Epidermal melanocyte (primary cell): ENCODE results near the gene SRSF11.
"Not testable (repeated sequence)": the region's sequence is repeated elsewhere in the genome, so short reads cannot be mapped to it uniquely, and the experiment has no call there.

Experiments used
- DNase-seq: peaks from one replicate; pipeline ENCODE4 v3.0.0; 2011; ENCODE audit warnings: low spot score; ENCODE audit not compliant: insufficient read length

SRSF11 gene

GRCh38 chr1:70221238-70222121, at the start of gene SRSF11:
Gene SRSF11, plus strand, starts transcription at chr1:70221380. Its CDS starts 257 bp downstream, at chr1:70221637.
- peak; percentile 71 for DNase-seq

DNA sequence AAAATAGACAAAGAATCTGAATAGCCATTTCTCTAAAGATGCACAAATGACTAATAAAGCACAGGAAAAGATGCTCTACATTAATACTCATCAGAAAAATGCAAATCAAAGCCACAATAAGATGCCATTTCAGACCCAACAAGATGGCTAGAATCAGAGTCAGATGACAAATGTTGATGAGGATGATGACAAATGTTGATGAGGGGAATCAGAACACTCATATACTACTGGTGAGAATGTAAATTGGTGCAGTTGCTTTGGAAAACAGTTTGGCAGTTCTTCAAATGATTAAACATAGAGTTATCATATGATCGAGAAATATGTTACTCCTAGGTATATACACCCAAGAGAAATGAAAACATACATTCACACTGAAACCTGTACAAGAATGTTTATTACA, 49.7 kb upstream of the SRSF11 start:
- DNase-seq: no peak

- not testable (repeated sequence) for DNase-seq
Observed at GRCh38 chr1:70185181-70185580, 36.0 kb upstream of the SRSF11 start.

DNA sequence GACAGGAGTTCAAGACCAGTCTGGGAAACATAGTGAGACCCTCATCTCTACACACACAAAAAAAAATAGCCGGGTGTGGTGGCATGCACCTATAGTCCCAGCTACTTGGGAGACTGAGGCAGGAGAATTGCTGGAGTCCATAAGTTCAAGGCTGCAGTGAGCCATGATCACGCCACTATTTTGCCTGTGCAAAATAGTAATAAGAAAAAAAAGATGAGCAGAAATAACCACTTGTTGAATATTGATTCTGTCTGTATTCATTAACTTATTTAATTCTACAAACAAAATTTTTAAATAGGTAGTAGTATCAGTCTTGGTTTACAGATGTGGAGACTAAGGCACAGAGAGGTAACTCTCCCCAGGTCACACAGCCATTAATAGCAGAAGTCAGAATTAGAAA, 32.7 kb upstream of the SRSF11 start:
- no peak for DNase-seq

GRCh38 chr1:70190180-70190579, 31.0 kb upstream of the SRSF11 start:
- DNase-seq: no peak

DNA sequence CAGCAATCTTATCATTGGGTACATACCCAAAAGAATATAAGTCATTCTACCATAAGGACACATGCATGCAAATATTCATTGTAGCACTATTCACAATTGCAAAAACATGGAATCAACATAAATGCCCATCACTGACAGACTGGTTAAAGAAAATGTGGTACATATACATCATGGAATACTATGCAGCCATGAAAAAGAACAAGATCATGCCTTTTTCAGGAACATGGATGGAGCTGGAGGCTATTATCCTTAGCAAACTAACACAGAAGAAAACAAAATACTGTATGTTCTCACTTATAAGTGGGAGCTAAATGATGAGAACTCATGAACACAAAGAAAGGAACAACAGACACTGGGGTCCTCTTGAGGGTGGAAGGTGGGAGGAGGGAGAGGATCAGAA, 28.7 kb upstream of the SRSF11 start:
- DNase-seq: not testable (repeated sequence)

DNA sequence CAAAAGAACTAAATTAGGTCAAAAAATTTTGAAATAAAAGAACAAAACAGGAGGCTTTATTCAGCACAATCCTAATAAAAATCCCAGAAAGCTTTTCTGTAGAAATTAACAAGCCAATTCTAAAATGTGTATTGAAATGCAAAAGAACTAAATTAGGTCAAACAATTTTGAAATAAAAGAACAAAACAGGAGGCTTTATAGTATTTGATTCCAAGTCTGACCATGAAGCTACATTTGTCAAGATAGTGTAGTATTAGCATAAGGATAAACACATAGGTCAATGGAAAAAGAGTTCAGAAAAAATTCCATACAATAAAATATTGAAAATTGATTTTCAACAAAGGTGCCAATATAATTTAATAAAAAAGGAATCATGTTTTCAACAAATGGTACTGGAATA, 26.6 kb upstream of the SRSF11 start:
- DNase-seq: no peak

DNA sequence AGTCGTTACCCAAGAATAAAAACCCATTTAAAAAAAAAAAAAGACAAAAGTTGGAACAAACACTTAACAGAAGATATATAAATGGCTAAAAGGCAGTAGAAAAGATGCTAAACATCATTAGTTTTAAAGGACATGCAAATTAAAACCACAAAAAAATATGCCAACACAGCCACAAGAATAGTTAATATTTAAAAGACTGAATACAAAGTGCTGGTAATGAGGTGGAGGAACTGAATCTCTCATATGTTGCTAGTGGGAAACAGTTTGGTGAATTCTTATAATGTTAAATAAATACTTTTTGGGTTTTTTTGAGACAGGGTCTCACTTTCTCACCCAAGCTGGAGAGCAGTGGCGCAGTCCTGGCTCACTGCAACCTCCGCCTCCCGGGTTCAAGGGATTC, 25.8 kb upstream of the SRSF11 start:
- no peak for DNase-seq

DNA sequence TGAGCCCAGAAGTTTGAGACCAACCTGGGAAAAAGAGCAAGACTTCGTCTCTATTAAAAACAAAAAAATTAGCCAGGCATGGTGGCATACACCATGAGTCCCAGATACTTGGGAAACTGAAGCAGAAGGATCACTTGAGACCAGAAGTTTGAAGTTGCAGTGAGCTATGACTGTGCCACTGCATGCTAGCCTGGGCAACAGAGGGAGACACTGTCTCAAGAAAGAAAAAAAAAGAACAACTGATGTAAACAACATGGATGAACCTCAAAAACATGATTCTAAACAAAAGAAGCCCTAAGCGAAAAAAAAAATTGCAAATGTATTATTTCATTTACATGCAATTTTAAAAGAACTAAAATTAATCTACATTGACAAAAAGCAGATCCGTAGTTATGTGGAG, 24.8 kb upstream of the SRSF11 start:
- DNase-seq: no peak

DNA sequence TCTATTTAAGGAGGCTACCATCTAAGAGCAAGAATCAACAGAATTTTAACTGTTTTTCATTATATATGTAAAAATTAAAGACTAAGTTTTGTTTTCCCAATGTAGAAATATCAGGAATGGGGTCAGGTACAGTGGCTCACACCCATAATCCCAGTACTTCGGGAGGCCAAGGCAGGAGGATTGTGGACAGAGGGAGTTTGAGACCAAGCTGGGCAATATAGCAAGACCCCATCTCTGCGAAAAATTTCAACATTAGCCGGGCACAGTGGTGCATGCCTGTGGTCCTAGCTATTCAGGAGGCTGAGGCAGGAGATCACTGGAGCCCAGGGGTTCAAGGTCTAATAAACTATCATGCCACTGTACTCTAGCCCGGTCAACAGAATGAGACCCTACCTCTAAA, 21.1 kb upstream of the SRSF11 start:
- DNase-seq: no peak

- no peak for DNase-seq
Observed at GRCh38 chr1:70202173-70202758, 18.9 kb upstream of the SRSF11 start.

DNA sequence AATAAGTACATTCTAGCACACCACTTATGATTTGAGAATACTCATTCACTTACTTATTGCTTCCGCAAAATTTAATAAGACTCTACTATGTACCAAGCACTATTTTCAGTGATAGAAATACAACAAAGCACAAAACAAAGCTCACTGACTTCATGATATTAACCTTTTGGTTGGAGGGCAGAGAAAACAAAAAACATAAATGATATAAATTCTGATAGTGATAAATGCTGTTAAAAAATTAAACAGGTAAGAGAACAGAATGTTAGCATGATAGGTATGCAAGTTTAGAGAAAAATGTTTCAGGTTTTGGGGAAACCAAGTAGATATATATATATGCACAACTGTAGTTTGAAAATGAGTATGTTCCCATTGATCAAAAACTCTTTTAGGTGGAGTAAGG, 17.0 kb upstream of the SRSF11 start:
- no peak for DNase-seq

DNA sequence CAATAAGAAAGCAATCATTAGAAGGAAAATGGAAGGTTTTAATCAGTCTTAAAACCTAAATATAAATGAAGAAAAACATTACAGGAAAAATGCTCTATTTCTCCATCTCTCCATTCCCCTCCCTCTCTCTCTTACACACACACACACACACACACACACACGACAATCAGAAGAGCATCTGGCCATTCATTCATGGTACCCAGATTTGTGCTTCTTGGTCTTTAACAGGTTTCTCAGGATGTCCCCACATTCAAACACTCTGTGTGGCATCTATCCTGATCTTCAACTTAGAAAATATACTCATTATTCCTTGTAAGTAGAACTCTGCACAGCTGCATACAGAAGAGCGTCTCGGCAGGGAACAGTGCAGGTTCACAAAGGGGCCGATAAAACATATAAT, 16.6 kb upstream of the SRSF11 start:
- no peak for DNase-seq

DNA sequence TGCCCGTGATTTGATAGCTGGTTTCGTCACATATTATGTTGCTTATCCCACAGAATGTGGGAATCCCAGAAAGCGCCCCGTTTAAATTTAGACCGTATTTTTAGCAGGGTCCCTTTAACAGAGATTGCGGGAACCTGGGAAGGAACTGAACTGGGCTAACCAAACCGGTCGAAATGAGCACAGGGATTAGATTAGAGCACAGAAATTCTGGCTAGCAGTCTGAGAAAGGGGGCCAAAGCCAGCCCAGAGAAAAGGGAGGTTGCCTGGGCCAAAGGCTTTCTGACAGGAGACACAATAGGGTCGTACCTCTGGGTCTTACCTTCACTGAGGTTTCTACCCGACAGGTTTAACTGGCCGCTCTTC, 16.1 kb upstream of the SRSF11 start:
- DNase-seq: no peak

- DNase-seq: peak; percentile 84
Observed at GRCh38 chr1:70205434-70206118, 15.6 kb upstream of the SRSF11 start, which contains the start of gene LRRC40. Gene LRRC40, minus strand, starts transcription at chr1:70205579. Its CDS starts 39 bp downstream, at chr1:70205540.

DNA sequence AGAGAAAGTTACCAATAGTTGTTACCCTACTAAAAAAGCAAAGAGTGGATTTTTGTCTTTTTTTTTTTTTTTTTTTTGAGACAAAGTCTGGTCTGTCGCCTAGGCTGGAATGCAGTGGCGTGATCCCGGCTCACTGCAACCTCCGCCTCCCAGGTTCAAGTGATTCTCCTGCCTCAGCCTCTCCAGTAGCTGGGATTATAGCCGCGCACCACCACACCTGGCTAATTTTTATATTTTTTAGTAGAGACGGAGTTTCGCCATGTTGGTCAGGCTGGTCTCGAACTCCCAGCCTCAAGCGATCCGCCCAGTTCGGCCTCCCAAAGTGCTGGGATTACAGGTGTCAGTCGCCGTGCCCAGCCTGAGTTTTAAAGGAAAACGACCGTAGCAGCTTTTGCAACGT, 14.3 kb upstream of the SRSF11 start:
- DNase-seq: not testable (repeated sequence)

DNA sequence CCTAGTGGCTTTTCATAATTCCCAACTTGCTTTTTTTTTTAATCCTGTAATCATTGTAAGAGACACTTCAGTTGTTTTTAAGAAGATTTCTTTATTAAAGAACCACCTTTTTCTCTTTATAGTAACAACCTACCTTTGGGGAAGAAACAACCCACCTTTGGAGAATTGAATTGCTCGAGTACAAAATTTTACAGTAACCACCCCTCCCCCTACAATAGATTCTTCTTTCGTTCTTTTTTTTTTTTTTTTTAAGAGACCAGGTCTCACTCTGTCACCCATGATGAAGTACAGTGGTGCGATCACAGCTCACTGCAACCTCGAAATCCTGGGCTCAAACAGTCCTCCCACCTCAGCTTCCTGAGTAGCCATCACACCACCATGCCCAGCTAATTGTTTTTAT, 13.7 kb upstream of the SRSF11 start:
- no peak for DNase-seq

GRCh38 chr1:70208292-70208691, 12.9 kb upstream of the SRSF11 start:
- DNase-seq: no peak

GRCh38 chr1:70210820-70211219, 10.4 kb upstream of the SRSF11 start:
- DNase-seq: no peak

- DNase-seq: no peak
Observed at GRCh38 chr1:70211541-70211940, 9.6 kb upstream of the SRSF11 start.

GRCh38 chr1:70220015-70220414, 1.2 kb upstream of the SRSF11 start:
- DNase-seq: no peak

- no peak for DNase-seq
Observed at GRCh38 chr1:70220517-70221237, 503 bp upstream of the SRSF11 start.
